ENCODE measurements around the gene NCSTN.
A peak's percentile ranks its signal among the peaks of the same experiment; 100 is the strongest.

NCSTN gene

GRCh38 chr1:160346958-160347357, 3.8 kb downstream of the NCSTN start:
- DNase-seq (ENCODE audit: extremely low spot score, insufficient read length, low read depth) (peak; percentile 26), FAIRE-seq (peak; percentile 75)

- DNase-seq (ENCODE audit: extremely low spot score, insufficient read length, low read depth): no peak
- no peak for FAIRE-seq
These were observed 8.4 kb downstream of the NCSTN start for GRCh38 chr1:160351629-160352028.

DNA sequence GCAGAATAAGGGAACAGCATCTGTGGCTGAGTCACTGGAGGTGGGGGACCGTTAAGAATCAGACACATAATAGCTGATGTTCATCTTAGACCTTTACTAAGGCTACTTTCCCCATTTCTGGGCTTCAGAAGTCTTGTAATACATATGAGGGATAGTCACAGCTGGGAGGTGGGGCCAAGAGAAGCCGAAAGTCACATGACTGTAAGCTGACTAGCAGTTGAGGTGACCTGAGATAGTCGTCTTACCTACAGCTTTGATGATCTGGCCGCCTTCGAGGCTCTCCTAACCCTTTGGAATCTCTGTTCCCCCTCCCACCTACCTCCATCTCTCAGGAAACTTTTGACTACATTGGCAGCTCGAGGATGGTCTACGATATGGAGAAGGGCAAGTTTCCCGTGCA, 9.4 kb downstream of the NCSTN start:
- FAIRE-seq (no peak), DNase-seq (ENCODE audit: extremely low spot score, insufficient read length, low read depth) (no peak)

DNA sequence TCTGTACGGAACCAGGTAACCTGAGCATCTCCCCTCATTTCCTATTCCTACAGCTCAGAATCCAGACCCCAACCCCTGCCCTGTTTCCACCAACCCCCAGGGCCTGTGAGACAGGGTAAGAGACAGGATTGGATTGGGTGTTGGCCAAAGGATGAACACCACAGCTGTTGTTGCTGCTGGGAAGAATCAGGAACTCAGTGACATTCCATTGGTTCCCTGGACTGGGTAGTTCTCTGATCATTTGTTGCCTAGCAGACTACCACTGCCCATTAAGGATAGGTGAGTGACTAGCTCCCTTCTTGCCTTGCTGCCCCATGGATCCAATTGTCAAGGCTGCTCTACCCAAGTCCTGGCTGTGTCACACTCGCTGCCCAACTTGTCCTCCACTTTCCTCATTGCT, 10.0 kb downstream of the NCSTN start:
- DNase-seq (ENCODE audit: extremely low spot score, insufficient read length, low read depth) (no peak), FAIRE-seq (no peak)

DNA sequence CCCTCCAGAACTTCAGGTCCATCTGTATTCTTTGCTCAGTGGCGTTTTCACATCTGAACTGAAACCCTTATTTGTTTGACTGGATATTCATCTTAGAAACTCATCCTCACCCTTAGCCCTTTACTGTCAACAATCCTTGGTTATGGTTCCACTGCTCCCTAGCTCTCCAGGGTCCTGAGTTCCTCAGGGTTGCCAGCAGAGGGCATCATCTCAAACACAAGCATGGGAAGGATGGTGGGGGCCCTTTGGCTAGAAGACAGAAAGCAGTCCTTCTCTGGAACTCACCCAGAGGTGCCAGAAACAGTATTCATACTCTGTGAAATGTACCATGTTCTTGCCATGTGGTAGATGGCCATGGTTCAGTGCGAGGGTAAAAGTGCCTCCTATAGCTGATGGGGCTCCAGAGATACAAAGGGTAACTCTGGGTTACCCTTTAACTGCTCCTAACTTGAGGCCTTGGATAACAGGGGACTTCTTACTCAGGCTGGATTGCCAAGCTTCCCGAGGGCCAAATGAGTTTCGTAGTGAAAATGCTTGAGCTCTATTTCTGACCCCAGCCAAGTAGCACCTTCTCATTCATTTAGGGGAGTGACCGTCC, 11.3 kb downstream of the NCSTN start:
- FAIRE-seq: no peak

GRCh38 chr1:160357286-160358002, 14.3 kb downstream of the NCSTN start:
- DNase-seq (ENCODE audit: extremely low spot score, insufficient read length, low read depth) (no peak), FAIRE-seq (no peak)

More for the DNA sequence above, 11.3 kb downstream of the NCSTN start:
- DNase-seq (ENCODE audit: extremely low spot score, insufficient read length, low read depth): no peak

DNA sequence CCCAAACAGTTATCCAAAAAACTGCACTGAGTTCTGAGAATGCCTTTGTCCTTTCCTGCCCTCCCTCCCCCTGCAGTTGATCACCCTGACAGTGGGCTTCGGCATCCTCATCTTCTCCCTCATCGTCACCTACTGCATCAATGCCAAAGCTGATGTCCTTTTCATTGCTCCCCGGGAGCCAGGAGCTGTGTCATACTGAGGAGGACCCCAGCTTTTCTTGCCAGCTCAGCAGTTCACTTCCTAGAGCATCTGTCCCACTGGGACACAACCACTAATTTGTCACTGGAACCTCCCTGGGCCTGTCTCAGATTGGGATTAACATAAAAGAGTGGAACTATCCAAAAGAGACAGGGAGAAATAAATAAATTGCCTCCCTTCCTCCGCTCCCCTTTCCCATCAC, 14.9 kb downstream of the NCSTN start:
- FAIRE-seq: no peak
- no peak for DNase-seq (ENCODE audit: extremely low spot score, insufficient read length, low read depth)

DNA sequence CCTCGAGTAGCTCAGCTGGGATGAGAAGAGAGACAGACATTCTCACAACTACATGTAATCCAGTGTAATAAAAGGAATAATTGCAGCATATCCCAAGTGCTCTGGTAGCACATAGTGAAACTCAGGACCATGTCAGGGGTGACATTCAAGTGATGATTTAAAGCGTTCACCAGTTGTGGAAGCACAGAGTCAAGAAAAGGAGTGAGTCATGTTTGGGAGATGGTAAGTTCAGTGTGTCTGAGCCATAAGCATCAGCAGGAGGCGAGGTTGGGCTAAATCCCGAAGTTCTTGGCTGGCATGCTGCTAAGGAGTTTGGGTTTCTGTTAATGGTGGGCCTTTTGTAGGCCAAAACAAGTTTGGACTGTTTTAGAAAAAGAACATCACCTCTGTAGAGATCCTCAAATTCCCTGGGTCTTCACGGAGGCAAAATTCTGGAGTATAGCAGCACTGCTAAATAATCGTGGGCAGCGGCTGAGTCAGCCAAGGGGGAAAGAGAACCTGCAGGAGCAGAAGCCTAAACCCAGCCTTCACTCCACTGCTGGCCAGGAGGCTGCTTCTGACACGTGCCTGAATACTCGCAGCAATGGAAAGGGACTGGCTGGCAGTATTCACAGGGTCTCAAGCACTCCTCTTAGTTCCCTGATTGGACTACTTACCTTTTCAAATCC, 16.5 kb downstream of the NCSTN start:
- FAIRE-seq: no peak
- DNase-seq (ENCODE audit: extremely low spot score, insufficient read length, low read depth): no peak

- DNase-seq (ENCODE audit: extremely low spot score, insufficient read length, low read depth): no peak
- FAIRE-seq: no peak
These were observed 17.1 kb downstream of the NCSTN start for GRCh38 chr1:160360227-160360695.

DNA sequence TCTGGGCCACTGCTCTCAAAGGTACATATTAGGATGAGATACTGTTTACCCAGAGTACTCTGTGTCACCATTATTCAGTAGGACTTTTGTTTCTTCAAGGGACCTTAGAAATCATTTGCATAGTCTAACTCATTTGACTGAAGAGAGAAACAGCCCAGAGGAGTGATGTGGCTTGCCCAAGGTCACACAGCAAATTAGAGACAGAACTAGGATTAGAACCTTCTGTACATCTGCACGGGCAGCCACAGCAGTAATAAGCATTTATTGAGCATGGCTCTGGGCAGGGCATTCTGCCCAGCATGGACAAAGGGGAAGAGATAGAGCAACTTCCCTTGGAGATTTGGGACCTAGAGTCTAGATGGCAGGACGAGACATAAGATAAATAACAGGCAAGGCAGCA, 18.0 kb downstream of the NCSTN start:
- DNase-seq (ENCODE audit: extremely low spot score, insufficient read length, low read depth) (no peak), FAIRE-seq (no peak)

DNA sequence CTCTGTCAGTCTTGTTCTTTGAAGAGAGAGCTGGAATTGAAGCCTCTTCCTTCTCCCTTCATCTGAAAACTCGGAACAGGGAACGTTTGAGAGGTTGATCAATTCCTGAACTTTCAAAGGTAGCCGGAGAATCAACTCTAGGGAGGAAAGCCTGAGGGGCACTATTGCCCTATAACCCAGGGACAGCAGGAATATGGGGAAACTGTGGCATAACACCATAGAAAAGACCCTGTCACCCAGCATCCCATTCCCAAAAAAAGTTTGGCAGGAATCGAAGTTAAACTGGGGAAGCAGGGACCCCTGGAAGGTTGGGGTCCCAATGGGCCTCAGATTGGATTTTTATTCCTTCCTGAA, 18.6 kb downstream of the NCSTN start:
- DNase-seq (ENCODE audit: extremely low spot score, insufficient read length, low read depth): no peak
- no peak for FAIRE-seq

GRCh38 chr1:160362168-160362957, 19.2 kb downstream of the NCSTN start:
- DNase-seq (ENCODE audit: extremely low spot score, insufficient read length, low read depth) (no peak), FAIRE-seq (no peak)

DNA sequence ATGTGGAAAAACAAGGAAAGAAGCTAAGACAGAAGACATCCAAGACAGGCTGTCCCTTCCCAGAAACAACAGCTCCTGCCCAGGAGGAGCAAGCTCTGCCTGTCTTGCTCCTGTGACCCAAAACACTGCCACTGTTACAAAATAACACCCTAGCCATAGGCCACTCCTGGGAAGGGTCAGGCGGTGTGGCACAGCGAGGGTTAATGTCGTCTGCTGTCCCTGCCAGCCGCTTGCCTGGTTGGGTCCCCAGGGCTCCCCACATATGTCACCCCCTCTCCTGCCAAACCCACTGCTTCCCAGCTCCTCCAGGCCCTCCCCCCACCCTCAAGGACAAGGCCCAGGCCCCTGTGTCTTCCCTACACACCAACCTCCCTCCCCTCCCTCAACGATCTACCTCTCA, 19.8 kb downstream of the NCSTN start:
- DNase-seq (ENCODE audit: extremely low spot score, insufficient read length, low read depth) (no peak), FAIRE-seq (no peak)

GRCh38 chr1:160363951-160364735, 21.0 kb downstream of the NCSTN start:
- DNase-seq (ENCODE audit: extremely low spot score, insufficient read length, low read depth): no peak
- no peak for FAIRE-seq

GRCh38 chr1:160365325-160365724, 22.1 kb downstream of the NCSTN start:
- no peak for DNase-seq (ENCODE audit: extremely low spot score, insufficient read length, low read depth)
- FAIRE-seq: no peak

GRCh38 chr1:160366731-160367515, 23.7 kb downstream of the NCSTN start, which contains the start of gene NHLH1:
Gene NHLH1 (plus strand): TSS chr1:160367071. CDS start chr1:160370732, 3,661 bp downstream.
- no peak for FAIRE-seq
- DNase-seq (ENCODE audit: extremely low spot score, insufficient read length, low read depth): no peak

GRCh38 chr1:160367516-160367900, 24.3 kb downstream of the NCSTN start:
- DNase-seq (ENCODE audit: extremely low spot score, insufficient read length, low read depth) (no peak), FAIRE-seq (no peak)

DNA sequence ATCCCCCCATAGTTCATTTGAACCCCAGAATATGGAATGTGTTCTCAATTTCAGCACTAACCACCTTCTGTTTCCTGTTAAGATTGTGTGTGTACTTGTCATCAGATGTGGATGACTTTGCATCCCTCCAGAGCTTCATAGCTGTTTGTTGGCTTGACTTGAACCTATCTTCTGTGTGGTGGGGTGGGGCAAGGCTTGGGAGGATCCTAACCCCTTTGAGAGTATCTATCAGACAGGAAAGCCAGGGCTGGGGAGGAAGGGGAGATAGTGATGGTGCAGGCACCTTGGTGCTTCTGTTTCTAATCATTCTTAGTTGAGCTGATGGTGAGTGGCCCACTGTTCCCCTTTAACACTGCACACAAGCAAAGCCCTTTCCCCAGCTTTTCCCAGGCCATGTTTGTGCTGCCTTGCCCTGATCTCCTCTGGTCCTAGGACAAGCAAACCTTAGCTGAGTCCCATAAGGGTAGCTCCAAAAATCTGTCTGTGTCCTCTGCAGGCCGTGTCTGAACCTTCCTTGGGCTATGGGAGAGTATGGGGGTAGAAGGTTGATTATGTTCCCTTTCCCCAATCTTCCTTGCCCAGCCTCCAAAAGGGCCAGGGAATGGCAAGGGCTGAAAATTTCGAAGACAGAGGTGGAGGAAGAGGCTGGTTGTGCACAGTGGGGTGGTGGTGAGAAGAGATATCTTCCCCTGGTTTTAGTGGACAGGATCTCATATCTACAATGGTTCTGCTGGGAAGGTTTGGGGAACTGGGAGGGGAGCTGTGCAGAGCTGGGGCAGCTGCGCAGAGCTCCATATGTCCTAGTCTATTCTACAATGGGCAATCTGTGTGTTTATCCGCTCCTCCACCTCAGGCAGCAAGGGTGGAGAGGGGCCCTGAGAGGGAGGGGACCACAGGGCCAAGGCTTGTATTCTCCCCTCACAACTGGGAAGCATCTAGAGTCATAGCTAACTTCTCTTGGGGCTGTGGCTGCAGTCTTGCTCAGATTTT, 25.0 kb downstream of the NCSTN start:
- FAIRE-seq: no peak
- no peak for DNase-seq (ENCODE audit: extremely low spot score, insufficient read length, low read depth)
